Measurements from ENCODE around the gene CNR2. TPM values are rescaled to one million over a fixed set of nuclear protein-coding genes. Genes with fewer than 3 reads are reported as not detected.

Gene CNR2
- polyA plus RNA-seq, 3 donors, result 0.03 to 0.11 (median 0.06) TPM

Other genes with a start within 250 kb of the CNR2 start
- 1,000 to 10,000 TPM; 1,585 to 4,817 (median 2,703) TPM for gene RPL11, start 221.6 kb downstream of the CNR2 start, polyA plus RNA-seq
- gene ELOA, start 169.9 kb downstream of the CNR2 start, polyA plus RNA-seq, result 10 to 100 TPM; 15.7 to 31.1 (median 24.2) TPM
- gene PITHD1, start 134.9 kb downstream of the CNR2 start, polyA plus RNA-seq, result 10 to 100 TPM; 23.6 to 41.9 (median 38.8) TPM
- gene LYPLA2, start 122.2 kb downstream of the CNR2 start, polyA plus RNA-seq, result 10 to 100 TPM; 29.9 to 46.0 (median 41.2) TPM
- 10 to 100 TPM; 12.8 to 36.2 (median 15.4) TPM for gene GALE, start 112.6 kb downstream of the CNR2 start, polyA plus RNA-seq
- gene HMGCL, start 87.9 kb downstream of the CNR2 start, polyA plus RNA-seq, result 10 to 100 TPM; 27.3 to 40.5 (median 38.9) TPM
- 10 to 100 TPM; 13.8 to 17.1 (median 14.5) TPM for gene FUCA1, start 45.1 kb downstream of the CNR2 start, polyA plus RNA-seq
- gene PNRC2, start 46.5 kb upstream of the CNR2 start, polyA plus RNA-seq, result 100 to 1,000 TPM in 1 of 3 donors, 10 to 100 TPM in 2; 27.6 to 113 (median 85.2) TPM
- gene SRSF10, start 67.0 kb upstream of the CNR2 start, polyA plus RNA-seq, result 10 to 100 TPM; 27.4 to 61.7 (median 56.8) TPM
- under 1 TPM; 0.33 to 0.76 (median 0.34) TPM for gene MYOM3, start 198.8 kb upstream of the CNR2 start, polyA plus RNA-seq
- gene IL22RA1, start 229.8 kb upstream of the CNR2 start, polyA plus RNA-seq, result 100 to 1,000 TPM in 1 of 3 donors, under 1 TPM in 2; 0.25 to 200 (median 0.34) TPM